ENCODE results near the gene IGFALS.

IGFALS gene

DNA sequence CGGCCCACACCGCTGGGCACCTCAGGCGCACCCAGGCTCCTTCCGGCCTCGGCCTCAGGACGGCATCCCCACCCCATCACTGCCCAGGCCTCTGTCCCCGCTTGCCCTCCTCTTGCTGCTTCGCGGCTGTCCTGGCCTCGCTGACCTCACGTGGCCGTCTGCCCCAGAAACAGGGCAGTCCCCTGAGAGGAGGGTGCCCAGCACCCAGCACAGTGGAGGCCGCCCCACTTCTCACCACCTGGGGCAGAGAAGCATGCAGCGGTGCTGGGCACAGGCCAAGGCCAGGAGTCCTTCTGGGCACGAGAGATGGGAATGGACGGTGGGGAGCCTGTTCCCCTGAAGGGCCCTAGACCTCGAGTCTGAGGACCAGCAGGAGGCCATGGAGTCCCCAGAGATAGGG, 24.2 kb upstream of the IGFALS start:
- no peak for DNase-seq (ENCODE audit: low spot score)
- in situ Hi-C loops (cut with MboI; ENCODE audit: low pct_unique_long_range_greater_than_20kb, low sequenced_read_pairs, unreplicated experiment): no loop called here
- TF ChIP-seq, protein P1, sequence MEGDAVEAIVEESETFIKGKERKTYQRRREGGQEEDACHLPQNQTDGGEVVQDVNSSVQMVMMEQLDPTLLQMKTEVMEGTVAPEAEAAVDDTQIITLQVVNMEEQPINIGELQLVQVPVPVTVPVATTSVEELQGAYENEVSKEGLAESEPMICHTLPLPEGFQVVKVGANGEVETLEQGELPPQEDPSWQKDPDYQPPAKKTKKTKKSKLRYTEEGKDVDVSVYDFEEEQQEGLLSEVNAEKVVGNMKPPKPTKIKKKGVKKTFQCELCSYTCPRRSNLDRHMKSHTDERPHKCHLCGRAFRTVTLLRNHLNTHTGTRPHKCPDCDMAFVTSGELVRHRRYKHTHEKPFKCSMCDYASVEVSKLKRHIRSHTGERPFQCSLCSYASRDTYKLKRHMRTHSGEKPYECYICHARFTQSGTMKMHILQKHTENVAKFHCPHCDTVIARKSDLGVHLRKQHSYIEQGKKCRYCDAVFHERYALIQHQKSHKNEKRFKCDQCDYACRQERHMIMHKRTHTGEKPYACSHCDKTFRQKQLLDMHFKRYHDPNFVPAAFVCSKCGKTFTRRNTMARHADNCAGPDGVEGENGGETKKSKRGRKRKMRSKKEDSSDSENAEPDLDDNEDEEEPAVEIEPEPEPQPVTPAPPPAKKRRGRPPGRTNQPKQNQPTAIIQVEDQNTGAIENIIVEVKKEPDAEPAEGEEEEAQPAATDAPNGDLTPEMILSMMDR (IDR thresholded peaks at IDR 0.05; ENCODE audit: extremely low read depth, insufficient read depth, missing control alignments): no peak

DNA sequence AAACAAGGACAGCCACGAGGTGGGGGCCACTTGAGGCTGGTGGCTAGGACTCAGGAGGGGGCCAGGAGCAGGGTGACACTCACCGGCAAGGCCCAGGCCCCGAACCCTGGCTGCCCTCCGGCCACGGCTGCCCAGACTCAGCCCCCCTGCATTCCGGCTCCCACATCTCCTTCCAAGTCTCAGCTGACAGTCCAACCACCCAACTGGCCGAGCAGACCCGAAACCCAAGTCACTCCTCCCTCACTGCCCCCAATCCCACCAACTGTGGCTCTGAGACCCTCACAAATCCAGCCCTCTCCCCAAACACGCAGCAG, 23.7 kb upstream of the IGFALS start:
- in situ Hi-C loops (cut with MboI; ENCODE audit: low pct_unique_long_range_greater_than_20kb, low sequenced_read_pairs, unreplicated experiment): no loop called here
- TF ChIP-seq, protein P1 (IDR thresholded peaks at IDR 0.05; ENCODE audit: extremely low read depth, insufficient read depth, missing control alignments): no peak
- no peak for DNase-seq (ENCODE audit: low spot score)

DNA sequence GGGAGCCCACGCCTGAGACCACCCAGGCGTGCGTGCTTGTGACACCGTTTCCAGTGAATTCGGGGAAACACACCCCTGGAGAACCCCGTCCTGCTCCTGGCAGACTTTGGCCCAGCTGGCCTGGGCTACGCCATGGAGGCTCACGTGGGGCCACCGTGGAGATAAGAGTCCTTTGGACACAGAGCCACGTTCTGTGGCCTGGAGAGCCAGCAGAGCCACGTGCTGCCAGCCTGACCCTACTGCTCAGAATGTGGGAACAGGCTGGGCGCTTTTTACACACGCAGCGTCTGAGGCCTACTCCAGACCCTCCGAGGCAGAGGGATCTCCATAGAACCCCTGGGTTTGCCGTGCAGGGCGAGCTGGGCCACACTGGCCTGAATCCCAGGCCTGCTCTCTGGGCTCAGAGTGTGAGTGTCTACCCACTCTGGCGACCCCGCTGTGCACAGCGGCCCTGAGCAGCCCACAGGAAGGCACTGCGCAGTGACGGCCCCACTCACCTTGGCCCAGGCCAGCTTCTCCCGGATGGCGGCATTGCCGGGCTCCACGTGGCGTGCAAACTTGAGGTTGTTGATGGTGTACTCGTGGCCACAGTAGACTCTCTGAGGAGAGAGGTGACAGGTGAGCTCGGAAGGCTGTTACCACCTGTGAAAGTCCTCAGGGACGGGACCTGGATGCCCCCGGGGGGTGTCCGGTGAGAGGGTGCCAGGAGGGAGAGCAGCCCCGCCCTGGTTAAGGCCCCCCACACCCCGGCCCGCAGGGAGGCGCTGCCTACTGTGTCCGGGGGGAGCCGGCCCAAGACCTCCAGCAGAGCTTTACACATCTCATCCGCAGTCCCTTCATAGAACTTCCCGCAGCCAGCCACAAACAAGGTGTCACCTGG, 23.1 kb upstream of the IGFALS start:
- in situ Hi-C loops (cut with MboI; ENCODE audit: low pct_unique_long_range_greater_than_20kb, low sequenced_read_pairs, unreplicated experiment): no loop called here
- DNase-seq (ENCODE audit: low spot score): no peak
- TF ChIP-seq, protein P1 (IDR thresholded peaks at IDR 0.05; ENCODE audit: extremely low read depth, insufficient read depth, missing control alignments): no peak

DNA sequence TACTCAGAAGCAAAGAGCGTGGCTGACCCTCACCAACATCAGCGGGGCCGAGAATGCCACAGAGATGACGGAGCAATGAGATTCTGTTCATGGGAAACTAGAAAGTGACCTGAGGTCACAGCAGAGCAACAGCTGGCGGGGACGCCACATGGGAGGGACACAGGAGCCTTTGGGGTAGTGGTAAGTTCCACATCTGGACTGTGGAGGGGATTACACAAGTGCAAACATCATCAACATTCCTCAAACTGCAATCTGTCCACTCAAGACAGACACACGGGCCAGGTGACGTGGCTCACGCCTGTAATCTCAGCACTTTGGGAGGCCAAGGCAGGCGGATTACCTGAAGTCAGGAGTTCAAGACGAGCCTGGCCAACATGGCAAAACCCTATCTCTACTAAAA, 22.0 kb upstream of the IGFALS start:
- in situ Hi-C loops (cut with MboI; ENCODE audit: low pct_unique_long_range_greater_than_20kb, low sequenced_read_pairs, unreplicated experiment): no loop called here

DNA sequence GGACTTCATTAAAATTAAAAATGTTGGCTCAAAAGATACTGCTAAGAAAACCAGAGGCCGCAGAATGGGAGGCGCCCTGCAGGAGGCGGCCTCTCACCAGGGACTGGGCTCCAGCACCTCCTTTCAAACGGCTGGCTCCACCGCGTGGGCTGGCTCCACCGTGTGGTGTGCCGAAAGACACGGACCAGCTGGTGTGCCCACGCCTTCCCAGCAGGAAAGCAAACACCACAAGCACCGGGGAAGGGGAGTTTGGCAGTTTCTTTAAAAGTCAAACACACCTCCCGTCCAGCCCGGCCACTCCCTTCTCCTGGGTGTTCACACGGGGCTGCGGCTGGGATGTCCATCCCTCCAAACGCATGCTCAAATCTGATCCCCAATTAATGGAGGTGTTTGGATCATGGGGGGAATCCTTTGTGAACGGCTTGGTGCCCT, 19.2 kb upstream of the IGFALS start:
- DNase-seq (ENCODE audit: low spot score): no peak
- in situ Hi-C loops (cut with MboI; ENCODE audit: low pct_unique_long_range_greater_than_20kb, low sequenced_read_pairs, unreplicated experiment): no loop called here
- TF ChIP-seq, protein P1 (IDR thresholded peaks at IDR 0.05; ENCODE audit: extremely low read depth, insufficient read depth, missing control alignments): peak; percentile 54

More for the DNA sequence above, 22.0 kb upstream of the IGFALS start:
- TF ChIP-seq, protein P1 (IDR thresholded peaks at IDR 0.05; ENCODE audit: extremely low read depth, insufficient read depth, missing control alignments): no peak
- DNase-seq (ENCODE audit: low spot score): no peak

DNA sequence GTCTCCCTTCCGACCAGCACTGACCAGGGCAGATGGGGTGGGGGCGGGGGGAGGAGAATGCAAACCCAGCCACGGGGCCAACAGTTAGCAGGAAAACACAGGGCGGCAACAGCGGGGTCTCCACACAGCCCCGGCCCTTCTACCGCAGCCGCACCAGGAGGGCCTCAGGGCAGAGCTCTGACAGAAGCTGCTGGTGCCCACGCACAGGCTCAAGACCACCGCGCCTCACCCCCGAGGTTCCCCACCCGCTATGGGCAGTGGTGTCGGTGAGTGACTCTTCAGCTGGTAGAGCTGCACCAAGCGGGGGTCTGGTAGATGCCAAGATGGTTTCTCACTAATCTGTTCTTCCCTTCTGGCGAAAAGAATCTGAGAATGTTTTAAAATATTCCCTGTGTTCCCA, 17.0 kb upstream of the IGFALS start:
- TF ChIP-seq, protein P1 (IDR thresholded peaks at IDR 0.05; ENCODE audit: extremely low read depth, insufficient read depth, missing control alignments): no peak
- no peak for DNase-seq (ENCODE audit: low spot score)
- in situ Hi-C loops (cut with MboI; ENCODE audit: low pct_unique_long_range_greater_than_20kb, low sequenced_read_pairs, unreplicated experiment): no loop called here
